ENCODE data around the gene TRPM3. TPM values are rescaled to one million over a fixed set of nuclear protein-coding genes. Genes with fewer than 3 reads are reported as not detected.

Gene TRPM3
- total RNA-seq, 6 donors from 2014 or later = 0.10 to 1.0 (median 0.17) TPM; not detected in 1

GRCh38 chr9:71108937-71109336 is 12.5 kb downstream of the TRPM3 start:
- Histone ChIP-seq H3K27ac (no peak overlapping the region), H3K9me3 (no peaks in the 10 kb centered on the region), H3K4me3 (no peak overlapping the region), H3K27me3 (no peaks in the 10 kb centered on the region), H3K4me1 (no peaks in the 10 kb centered on the region), H3K36me3 (no peaks in the 10 kb centered on the region)
- WGBS, 2 donors = 50 to 61% methylated on average over 2 of the region's 2 CpGs
- DNase-seq = no peak
- TF ChIP-seq POLR2A (IDR thresholded peaks at IDR 0.05) = no peak
- no peak for TF ChIP-seq CTCF (IDR thresholded peaks at IDR 0.05)
- TF ChIP-seq POLR2AphosphoS5 (IDR thresholded peaks at IDR 0.05) = no peak
- no peak for ATAC-seq (ENCODE audit: low FRiP score in 2 of 2)

DNA sequence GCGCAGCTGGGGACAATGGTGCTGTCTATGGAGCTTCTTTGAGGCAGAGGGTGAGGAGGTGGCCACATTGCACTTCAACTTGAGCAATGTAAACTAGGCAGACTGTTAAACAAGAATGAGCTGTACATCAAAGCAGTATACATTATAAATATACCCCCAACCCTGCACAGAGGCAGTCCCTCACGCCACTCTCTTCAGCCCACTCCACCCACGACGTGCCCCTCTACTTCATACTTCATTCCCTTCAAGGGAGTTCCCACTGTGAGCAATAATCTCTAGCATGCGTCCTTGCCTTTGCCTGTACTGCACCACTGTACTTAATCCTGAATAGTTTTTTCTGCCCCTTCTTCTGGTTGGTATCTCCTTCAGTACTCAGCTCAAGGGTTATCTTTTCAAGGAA is 14.4 kb downstream of the TRPM3 start:
- Histone ChIP-seq H3K27me3 (no peaks in the 10 kb centered on the region), H3K9me3 (no peaks in the 10 kb centered on the region), H3K4me1 (no peaks in the 10 kb centered on the region), H3K36me3 (no peaks in the 10 kb centered on the region), H3K27ac (no peak overlapping the region), H3K4me3 (no peak overlapping the region)
- ATAC-seq (ENCODE audit: low FRiP score in 2 of 2) (no peak), DNase-seq (no peak)
- TF ChIP-seq EP300 (IDR thresholded peaks at IDR 0.05) = no peak
- TF ChIP-seq POLR2AphosphoS5 (IDR thresholded peaks at IDR 0.05) = no peak
- TF ChIP-seq CTCF (IDR thresholded peaks at IDR 0.05) = no peak
- no peak for TF ChIP-seq POLR2A (IDR thresholded peaks at IDR 0.05)
- 74 to 83% methylated on average over 5 of the region's 5 CpGs for WGBS, 2 donors

- Histone ChIP-seq H3K4me1 (no peaks in the 10 kb centered on the region), H3K27ac (no peak overlapping the region), H3K36me3 (no peaks in the 10 kb centered on the region), H3K9me3 (no peaks in the 10 kb centered on the region), H3K27me3 (no peaks in the 10 kb centered on the region), H3K4me3 (no peak overlapping the region)
- 83 to 86% methylated on average over 1 of the region's 1 CpG for WGBS, 2 donors
- TF ChIP-seq POLR2AphosphoS5 (IDR thresholded peaks at IDR 0.05) = no peak
- no peak for TF ChIP-seq EP300 (IDR thresholded peaks at IDR 0.05)
- TF ChIP-seq POLR2A (IDR thresholded peaks at IDR 0.05) = no peak
- TF ChIP-seq CTCF (IDR thresholded peaks at IDR 0.05) = no peak
- no peak for ATAC-seq (ENCODE audit: low FRiP score in 2 of 2)
- DNase-seq = no peak
Measured at GRCh38 chr9:71105192-71105591, 16.2 kb downstream of the TRPM3 start.

DNA sequence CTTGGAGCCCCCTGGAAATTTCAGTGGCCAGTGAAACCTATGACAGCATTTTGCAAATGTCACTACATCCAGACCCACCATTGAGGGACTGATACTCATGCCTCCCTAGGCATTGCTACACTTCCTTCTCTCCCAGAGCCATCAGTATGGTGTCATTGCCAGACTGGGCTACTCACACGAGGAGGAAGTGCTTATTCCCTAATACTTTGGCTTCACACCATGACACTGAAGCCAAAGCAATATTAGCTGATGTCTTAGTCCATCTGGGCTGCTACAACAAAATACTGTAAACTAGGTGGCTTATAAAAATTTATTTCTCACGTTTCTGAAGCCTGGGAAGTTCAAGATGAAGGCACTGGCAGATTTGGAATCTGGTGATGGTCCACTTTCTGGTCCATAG is 22.6 kb downstream of the TRPM3 start:
- Histone ChIP-seq H3K27me3 (no peaks in the 10 kb centered on the region), H3K36me3 (no peaks in the 10 kb centered on the region), H3K4me1 (peaks cover 0 to 3% (median 0%) of the 10 kb centered on the region in 4 donors), H3K9me3 (no peaks in the 10 kb centered on the region), H3K4me3 (no peak overlapping the region), H3K27ac (no peak overlapping the region)
- no peak for TF ChIP-seq CTCF (IDR thresholded peaks at IDR 0.05)
- TF ChIP-seq POLR2AphosphoS5 (IDR thresholded peaks at IDR 0.05) = no peak
- no peak for TF ChIP-seq EP300 (IDR thresholded peaks at IDR 0.05)
- TF ChIP-seq POLR2A (IDR thresholded peaks at IDR 0.05) = no peak
- DNase-seq (no peak), ATAC-seq (ENCODE audit: low FRiP score in 2 of 2) (no peak)
- WGBS, 2 donors = 59 to 64% methylated on average over 2 of the region's 2 CpGs

DNA sequence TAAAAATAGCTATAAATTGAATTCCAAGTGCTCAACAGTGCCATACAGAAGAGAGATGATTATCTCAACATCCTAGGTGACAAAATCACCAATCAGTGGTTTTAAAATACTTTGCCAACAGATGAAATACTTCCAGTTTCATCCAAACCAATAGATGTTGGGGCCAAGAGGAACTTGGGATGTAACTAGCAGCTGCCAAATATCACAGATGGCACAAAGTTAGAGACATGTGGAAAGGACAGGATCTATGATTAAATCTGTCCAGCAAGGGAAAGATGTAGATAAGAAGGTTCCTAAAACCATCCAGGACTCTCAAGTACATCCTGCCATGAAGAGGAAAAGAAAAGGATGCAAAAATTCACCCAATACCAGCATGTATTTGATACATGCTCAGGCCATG is 23.8 kb downstream of the TRPM3 start:
- DNase-seq = no peak
- no peak for ATAC-seq (ENCODE audit: low FRiP score in 2 of 2)
- Histone ChIP-seq H3K4me3 (no peak overlapping the region), H3K27me3 (no peaks in the 10 kb centered on the region), H3K36me3 (no peaks in the 10 kb centered on the region), H3K4me1 (peaks cover 0 to 3% (median 0%) of the 10 kb centered on the region in 4 donors), H3K9me3 (no peaks in the 10 kb centered on the region), H3K27ac (no peak overlapping the region)
- no peak for TF ChIP-seq POLR2AphosphoS5 (IDR thresholded peaks at IDR 0.05)
- no peak for TF ChIP-seq EP300 (IDR thresholded peaks at IDR 0.05)
- TF ChIP-seq CTCF (IDR thresholded peaks at IDR 0.05) = no peak
- no peak for TF ChIP-seq POLR2A (IDR thresholded peaks at IDR 0.05)
